Kidney (tissue), 14 donors: ENCODE measurements around the gene ZNF831. TPM values are rescaled to one million over a fixed set of nuclear protein-coding genes. Genes with fewer than 3 reads are reported as not detected.

ENCODE experiments used
- DNase-seq, 5 donors: peaks; one replicate each; pipeline ENCODE4 v3.0.0-alpha.2; 2013 to 2020
- FAIRE-seq: peaks from 2 replicates; lab custom pipeline; 2012; peaks lifted over from hg19 to GRCh38; lab: Jason Lieb, UNC
- H3K27ac ChIP-seq, 2 donors: one replicate each; pipeline ENCODE4 v1.7.0; 2013; ENCODE audit warnings: low read depth in 2 of 2, low read length in 2 of 2, inconsistent platforms in 1 of 2
- H3K27me3 ChIP-seq: one replicate; pipeline ENCODE4 v1.7.1; 2013; ENCODE audit warnings: low read length, inconsistent platforms; ENCODE audit not compliant: control insufficient read depth, insufficient read depth
- H3K36me3 ChIP-seq, 3 donors: one replicate each; pipeline versions ENCODE4 v1.7.0 to v1.7.1; 2013; ENCODE audit warnings: low read length in 3 of 3, control low read depth in 1 of 3, inconsistent platforms in 1 of 3; ENCODE audit not compliant: insufficient read depth in 3 of 3, control insufficient read depth in 2 of 3
- H3K4me1 ChIP-seq, 3 donors: one replicate each; pipeline versions ENCODE4 v1.7.0 to v1.7.1; 2013; ENCODE audit warnings: low read length in 3 of 3, inconsistent platforms in 1 of 3, low read depth in 1 of 3; ENCODE audit not compliant: control insufficient read depth in 2 of 3, insufficient read depth in 2 of 3
- H3K4me3 ChIP-seq, 3 donors: one replicate each; pipeline versions ENCODE4 v1.7.0 to v1.8.1; 2013; ENCODE audit warnings: low read length in 3 of 3, control low read depth in 1 of 3, inconsistent platforms in 1 of 3
- H3K9ac ChIP-seq, 3 donors: one replicate each; pipeline versions ENCODE4 v1.7.0 to v1.7.1; 2013; ENCODE audit warnings: low read length in 3 of 3, control low read depth in 1 of 3, inconsistent platforms in 1 of 3
- H3K9me3 ChIP-seq, 3 donors: one replicate each; pipeline versions ENCODE4 v1.7.0 to v1.7.1; 2013; ENCODE audit warnings: low read length in 3 of 3, control low read depth in 1 of 3, inconsistent platforms in 1 of 3; ENCODE audit not compliant: control insufficient read depth in 2 of 3, insufficient read depth in 1 of 3
- intact Hi-C: fragments of 100-400 bp; cut with DNase I; formaldehyde crosslinking; loops from one replicate; pipeline ENCODE4 v1.11.1; 2022
- polyA plus RNA-seq: library from polyadenylated mRNA; stranded (reverse); fragments of 350-450 nt; fragmentation: Illumina TruSeq; extraction: RNeasy Lipid Tissue Mini Kit (QIAGEN cat#74804); gene quantifications from one replicate; pipeline ENCODE4 v1.2.3, GENCODE V29; 2014; ENCODE audit warnings: low read depth, low replicate concordance; ENCODE audit not compliant: insufficient read depth
- total RNA-seq: library from RNA; stranded (reverse); fragmentation: NEBNext Ultra II Directional; extraction: Animal tissue kit (Norgen Biotek cat#: 25700); gene quantifications from one replicate; pipeline ENCODE4 v1.2.1, GENCODE V29; 2021
- TF ChIP-seq, protein P1 (sequence below): IDR thresholded peaks from 3 replicates; pipeline ENCODE4 v1.5.1; 2012; ENCODE audit warnings: mild to moderate bottlenecking, moderate library complexity, borderline replicate concordance; ENCODE audit not compliant: insufficient read depth; ENCODE audit errors: extremely low read depth
- donor health status: control.
- donor health status: control.
- donor health status: control.
- donor health status: control.
- donor health status: control.
- donor health status: DM: yes; HTN: yes; CAD: no.
- donor health status: Normal renal cell carcinoma (clear cell type).

The ZNF831 gene
- total and polyA plus RNA-seq, 2 donors from 2014 or later = 0.04 to 1.9 TPM

- no peaks in the 10 kb centered on the region for H3K36me3 ChIP-seq
- no peak within 1 kb of the TSS for H3K9ac ChIP-seq
- no peaks in the 10 kb centered on the region for H3K4me1 ChIP-seq
- H3K4me3 ChIP-seq = peak within 1 kb of the TSS in 1 of 3 donors; percentile 26
- H3K27me3 ChIP-seq = no peaks in the 10 kb centered on the region
- DNase-seq (peak in 4 of 5 donors; percentile 34 to 59 (median 51)), FAIRE-seq (no peak)
- H3K27ac ChIP-seq = no peak within 1 kb of the TSS
- TF ChIP-seq, protein P1, sequence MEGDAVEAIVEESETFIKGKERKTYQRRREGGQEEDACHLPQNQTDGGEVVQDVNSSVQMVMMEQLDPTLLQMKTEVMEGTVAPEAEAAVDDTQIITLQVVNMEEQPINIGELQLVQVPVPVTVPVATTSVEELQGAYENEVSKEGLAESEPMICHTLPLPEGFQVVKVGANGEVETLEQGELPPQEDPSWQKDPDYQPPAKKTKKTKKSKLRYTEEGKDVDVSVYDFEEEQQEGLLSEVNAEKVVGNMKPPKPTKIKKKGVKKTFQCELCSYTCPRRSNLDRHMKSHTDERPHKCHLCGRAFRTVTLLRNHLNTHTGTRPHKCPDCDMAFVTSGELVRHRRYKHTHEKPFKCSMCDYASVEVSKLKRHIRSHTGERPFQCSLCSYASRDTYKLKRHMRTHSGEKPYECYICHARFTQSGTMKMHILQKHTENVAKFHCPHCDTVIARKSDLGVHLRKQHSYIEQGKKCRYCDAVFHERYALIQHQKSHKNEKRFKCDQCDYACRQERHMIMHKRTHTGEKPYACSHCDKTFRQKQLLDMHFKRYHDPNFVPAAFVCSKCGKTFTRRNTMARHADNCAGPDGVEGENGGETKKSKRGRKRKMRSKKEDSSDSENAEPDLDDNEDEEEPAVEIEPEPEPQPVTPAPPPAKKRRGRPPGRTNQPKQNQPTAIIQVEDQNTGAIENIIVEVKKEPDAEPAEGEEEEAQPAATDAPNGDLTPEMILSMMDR = no peak
- H3K9me3 ChIP-seq = no peaks in the 10 kb centered on the region
- intact Hi-C loops = no loop called here
Measured at GRCh38 chr20:59300333-59301081, 136.9 kb downstream of the ZNF831 start, which contains the start of gene EDN3. EDN3 (plus strand) TSS chr20:59300611; CDS start chr20:59300813, 202 bp downstream.

DNA sequence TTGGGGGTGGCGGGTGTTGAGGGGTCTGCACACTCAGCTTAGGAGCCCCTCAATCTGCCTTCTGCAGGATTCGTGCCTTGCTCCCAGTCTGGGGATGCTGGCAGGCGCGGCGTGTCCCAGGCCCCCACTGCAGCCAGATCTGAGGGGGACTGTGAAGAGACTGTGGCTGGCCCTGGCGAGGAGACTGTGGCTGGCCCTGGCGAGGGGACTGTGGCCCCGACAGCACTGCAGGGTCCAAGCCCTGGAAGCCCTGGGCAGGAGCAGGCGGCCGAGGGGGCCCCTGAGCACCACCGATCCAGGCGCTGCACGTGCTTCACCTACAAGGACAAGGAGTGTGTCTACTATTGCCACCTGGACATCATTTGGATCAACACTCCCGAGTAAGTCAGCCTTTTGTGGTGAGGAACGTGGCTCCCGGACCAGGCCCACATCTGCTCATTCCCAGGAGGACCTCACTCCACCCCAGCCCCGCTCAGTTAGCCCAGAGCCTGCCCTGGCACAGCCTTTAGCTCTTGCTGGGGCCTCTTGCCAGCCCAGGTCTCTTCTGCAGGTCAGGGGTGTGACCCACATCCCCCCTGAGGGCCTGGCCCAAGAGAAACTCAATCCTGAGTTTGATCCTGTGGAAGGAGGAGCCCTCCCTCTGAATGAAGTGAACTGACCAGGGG, 137.9 kb downstream of the ZNF831 start:
- no peaks in the 10 kb centered on the region for H3K4me1 ChIP-seq
- DNase-seq = no peak
- no peak overlapping the region for H3K27ac ChIP-seq
- H3K9me3 ChIP-seq = no peaks in the 10 kb centered on the region
- TF ChIP-seq, protein P1 = no peak
- H3K4me3 ChIP-seq = no peak overlapping the region
- H3K27me3 ChIP-seq = no peaks in the 10 kb centered on the region
- no peak overlapping the region for H3K9ac ChIP-seq
- no peaks in the 10 kb centered on the region for H3K36me3 ChIP-seq
- intact Hi-C loops = no loop called here
- FAIRE-seq = no peak

GRCh38 chr20:59305908-59306655, 142.5 kb downstream of the ZNF831 start:
- Histone ChIP-seq H3K27ac (no peak overlapping the region), H3K4me1 (no peaks in the 10 kb centered on the region), H3K4me3 (no peak overlapping the region), H3K36me3 (no peaks in the 10 kb centered on the region), H3K9ac (no peak overlapping the region), H3K9me3 (no peaks in the 10 kb centered on the region), H3K27me3 (no peaks in the 10 kb centered on the region)
- intact Hi-C loops = no loop called here
- TF ChIP-seq, protein P1 = no peak
- FAIRE-seq = no peak
- DNase-seq = no peak
